H1 (cell line): ENCODE results near the gene APH1A. TPM values are rescaled to one million over a fixed set of nuclear protein-coding genes. Genes with fewer than 3 reads are reported as not detected.
A peak's percentile ranks its signal among the peaks of the same experiment; 100 is the strongest.

Source experiments
- BACH1 ChIP-seq: IDR thresholded peaks from 2 replicates; pipeline ENCODE4 v1.6.1; 2012; ENCODE audit warnings: low read length, improper control_type of control experiment
- CBX8 ChIP-seq: fragments of 300-800, 300-1000 bp; sonication (generic); IDR thresholded peaks from 2 replicates; pipeline ENCODE4 v1.7.1; 2016; ENCODE audit warnings: low read depth, low read length, borderline replicate concordance
- CTCF ChIP-seq, 3 experiments: IDR thresholded peaks; 1 replicate in 2 of 3; 2 replicates in 1 of 3; pipeline versions ENCODE4 v1.5.1 to v1.6.1; 2011; ENCODE audit warnings: low read length in 3 of 3, mild to moderate bottlenecking in 3 of 3, inconsistent platforms in 2 of 3, low read depth in 1 of 3, moderate library complexity in 1 of 3; ENCODE audit not compliant: insufficient read depth in 1 of 3; ENCODE audit errors: control extremely low read depth in 1 of 3
- EP300 ChIP-seq, 2 experiments: IDR thresholded peaks; 1 replicate in 1 of 2; 2 replicates in 1 of 2; pipeline ENCODE4 v1.6.1; 2011 to 2012; ENCODE audit warnings: low read depth in 2 of 2, low read length in 2 of 2, mild to moderate bottlenecking in 2 of 2, borderline replicate concordance in 1 of 2, inconsistent platforms in 1 of 2, moderate library complexity in 1 of 2
- EZH2 ChIP-seq: fragments of 200-600 bp; sonication (generic); IDR thresholded peaks from 2 replicates; pipeline ENCODE4 v1.7.1; 2012; ENCODE audit warnings: low read depth, mild to moderate bottlenecking, moderate library complexity, low read length, inconsistent platforms; ENCODE audit not compliant: severe bottlenecking
- HDAC2 ChIP-seq, 2 experiments: fragments of 300-600 bp in 1 of 2; sonication (generic) in 1 of 2; IDR thresholded peaks; 2 replicates each; pipeline ENCODE4 v1.6.1; 2011 to 2012; ENCODE audit warnings: low read depth in 2 of 2, low read length in 2 of 2, mild to moderate bottlenecking in 2 of 2, moderate library complexity in 2 of 2, borderline replicate concordance in 1 of 2, inconsistent platforms in 1 of 2
- KDM1A ChIP-seq: fragments of 200-600, 300-600 bp; sonication (generic); IDR thresholded peaks from 2 replicates; pipeline ENCODE4 v1.7.1; 2016; ENCODE audit warnings: mild to moderate bottlenecking, low read length, borderline replicate concordance
- RFX5 ChIP-seq: IDR thresholded peaks from 2 replicates; pipeline ENCODE4 v1.6.1; 2011; ENCODE audit warnings: low read depth, low read length, improper control_type of control experiment, borderline replicate concordance
- RNF2 ChIP-seq: fragments of 200-900, 300-1000 bp; sonication (generic); IDR thresholded peaks from 2 replicates; pipeline ENCODE4 v1.7.1; 2016; ENCODE audit warnings: borderline replicate concordance, low read depth, mild to moderate bottlenecking, antibody characterized with exemption, low read length; ENCODE audit not compliant: poor library complexity, severe bottlenecking; ENCODE audit errors: missing control alignments
- SIN3A ChIP-seq, 2 experiments: IDR thresholded peaks in 1 of 2; conservative IDR thresholded peaks in 1 of 2; 2 replicates each; pipeline ENCODE4 v1.6.1; 2011 to 2012; ENCODE audit warnings: low read length in 2 of 2, improper control_type of control experiment in 1 of 2, low read depth in 1 of 2, mild to moderate bottlenecking in 1 of 2
- SIX5 ChIP-seq: IDR thresholded peaks from 2 replicates; pipeline ENCODE4 v1.6.1; 2011; ENCODE audit warnings: mild to moderate bottlenecking, low read depth, low read length
- SP1 ChIP-seq: IDR thresholded peaks from 2 replicates; pipeline ENCODE4 v1.6.1; 2011; ENCODE audit warnings: low read depth, low read length
- TAF1 ChIP-seq: IDR thresholded peaks from 2 replicates; pipeline ENCODE4 v1.6.1; 2011; ENCODE audit warnings: mild to moderate bottlenecking, low read depth, low read length
- TCF12 ChIP-seq: IDR thresholded peaks from 2 replicates; pipeline ENCODE4 v1.6.1; 2011; ENCODE audit warnings: low read depth, mild to moderate bottlenecking, low read length
- TEAD4 ChIP-seq: IDR thresholded peaks from 2 replicates; pipeline ENCODE4 v1.6.1; 2012; ENCODE audit warnings: low read depth, low read length, inconsistent platforms, mixed read lengths
- USF2 ChIP-seq: IDR thresholded peaks from 2 replicates; pipeline ENCODE4 v1.6.1; 2011; ENCODE audit warnings: low read length, improper control_type of control experiment
- YY1 ChIP-seq: IDR thresholded peaks from 2 replicates; pipeline ENCODE4 v1.6.1; 2011; ENCODE audit warnings: low read depth, mild to moderate bottlenecking, low read length
- polyA plus RNA-seq, 7 experiments: library from polyadenylated mRNA; depleted of rRNA in 3 of 7; stranded (reverse) in 5 of 7; unstranded in 2 of 7; fragments of >200 nt in 5 of 7; fragments of 200-250 nt in 2 of 7; gene quantifications; 1 replicate in 5 of 7; 2 replicates in 1 of 7; 4 replicates in 1 of 7; pipeline versions ENCODE4 v1.2.1 to v1.2.3, GENCODE V29; 2011 to 2013; ENCODE audit warnings: missing spikeins in 2 of 7, mixed read lengths in 2 of 7
- total RNA-seq: library from RNA; stranded (reverse); fragmentation: NEBNext Ultra II Directional; extraction: Animal tissue kit (Norgen Biotek cat#: 25700); gene quantifications from 2 replicates; pipeline ENCODE4 v1.2.1, GENCODE V29; 2021

The APH1A gene
- total and polyA plus RNA-seq, 2 of the 8 experiments (the other 6 are each of a cell fraction or from before 2014, with no cell fraction given) = 111 to 183 TPM

- peak; percentile 23; the same call in 1 of the 2 replicates for TF ChIP-seq SIX5
- TF ChIP-seq CTCF (IDR thresholded peaks at IDR 0.05; ENCODE audit: control extremely low read depth in 1 of 3, insufficient read depth in 1 of 3, low read depth in 1 of 3, low read length in 3 of 3) = no peak
- TF ChIP-seq RNF2 = no peak
- no peak for TF ChIP-seq KDM1A
- peak; percentile 55; the same call in 1 of the 2 replicates for TF ChIP-seq SP1
- no peak for TF ChIP-seq RFX5
- no peak for TF ChIP-seq TCF12
- no peak for TF ChIP-seq CBX8
- TF ChIP-seq USF2 = no peak
- TF ChIP-seq BACH1 = no peak
- no peak for TF ChIP-seq HDAC2 (IDR thresholded peaks at IDR 0.05; ENCODE audit: borderline replicate concordance in 1 of 2, low read depth in 2 of 2, low read length in 2 of 2)
- TF ChIP-seq SIN3A (conservative IDR thresholded peaks at IDR 0.05 in 1 of 2, IDR thresholded peaks at IDR 0.05 in 1 of 2; ENCODE audit: low read depth in 1 of 2, low read length in 2 of 2) = peak in 1 of 2 experiments; percentile 36; a peak in 1 of 4 replicates
- no peak for TF ChIP-seq EP300 (IDR thresholded peaks at IDR 0.05; ENCODE audit: borderline replicate concordance in 1 of 2, low read depth in 2 of 2, low read length in 2 of 2)
- TF ChIP-seq TAF1 = peak; percentile 77
- no peak for TF ChIP-seq YY1
- TF ChIP-seq TEAD4 = no peak
- no peak for TF ChIP-seq EZH2
These were observed 8.8 kb downstream of the APH1A start (continued) for GRCh38 chr1:150259758-150260669.
